Endothelial cell (in vitro differentiated cells): Measurements from ENCODE around the gene LILRB5. TPM values are rescaled to one million over a fixed set of nuclear protein-coding genes. Genes with fewer than 3 reads are reported as not detected.
"Not testable (repeated sequence)": the region's sequence is repeated elsewhere in the genome, so short reads cannot be mapped to it uniquely, and the experiment has no call there.

Experiments used
- DNase-seq: peaks from one replicate; pipeline ENCODE4 v3.0.0; 2021; ENCODE audit warnings: low spot score
- H3K27ac Mint-ChIP-seq: one replicate; pipeline ENCODE4 v1.8.0; 2021; ENCODE audit warnings: mixed read lengths, inconsistent platforms; ENCODE audit not compliant: unreplicated experiment
- H3K27me3 Mint-ChIP-seq: one replicate; pipeline ENCODE4 v1.8.0; 2021; ENCODE audit warnings: mild to moderate bottlenecking, moderate library complexity, mixed read lengths, inconsistent platforms; ENCODE audit not compliant: unreplicated experiment
- H3K36me3 Mint-ChIP-seq: one replicate; pipeline ENCODE4 v1.8.0; 2021; ENCODE audit warnings: mild to moderate bottlenecking, low read depth, mixed read lengths, inconsistent platforms; ENCODE audit not compliant: unreplicated experiment
- H3K4me1 Mint-ChIP-seq: one replicate; pipeline ENCODE4 v1.8.0; 2021; ENCODE audit warnings: mild to moderate bottlenecking, mixed read lengths, inconsistent platforms; ENCODE audit not compliant: unreplicated experiment
- H3K4me3 Mint-ChIP-seq: one replicate; pipeline ENCODE4 v1.8.0; 2021; ENCODE audit warnings: mild to moderate bottlenecking, mixed read lengths, inconsistent platforms; ENCODE audit not compliant: unreplicated experiment
- H3K9me3 Mint-ChIP-seq: one replicate; pipeline ENCODE4 v1.8.0; 2021; ENCODE audit warnings: mixed read lengths, inconsistent platforms; ENCODE audit not compliant: unreplicated experiment
- CTCF ChIP-seq: fragments of 200-600 bp; sonication (generic); IDR thresholded peaks from one replicate; pipeline ENCODE4 v1.5.0; 2021; ENCODE audit warnings: antibody characterized with exemption; ENCODE audit not compliant: unreplicated experiment
- total RNA-seq: library from RNA; stranded (reverse); fragmentation: NEBNext Ultra II Directional; extraction: Animal tissue kit (Norgen Biotek cat#: 25700); gene quantifications from one replicate; pipeline ENCODE4 v1.2.1, GENCODE V29; 2021; ENCODE audit not compliant: unreplicated experiment

The LILRB5 gene
- total RNA-seq, 1 donor from 2014 or later = not detected

GRCh38 chr19:54277111-54277615, 20.1 kb upstream of the LILRB5 start:
- not testable (repeated sequence) for H3K27ac Mint-ChIP-seq, H3K4me1 Mint-ChIP-seq, H3K27me3 Mint-ChIP-seq, H3K36me3 Mint-ChIP-seq, H3K9me3 Mint-ChIP-seq, DNase-seq, H3K4me3 Mint-ChIP-seq

- Mint-ChIP-seq H3K27me3 (peaks cover 2% of the 10 kb centered on the region), H3K4me3 (no peak overlapping the region), H3K9me3 (no peaks in the 10 kb centered on the region), H3K27ac (no peak overlapping the region), H3K36me3 (no peaks in the 10 kb centered on the region), H3K4me1 (no peaks in the 10 kb centered on the region)
- no peak for TF ChIP-seq CTCF
- DNase-seq = no peak
Measured at GRCh38 chr19:54275951-54276350, 18.9 kb upstream of the LILRB5 start.

- not testable (repeated sequence) for H3K36me3 Mint-ChIP-seq, H3K27ac Mint-ChIP-seq
Measured at GRCh38 chr19:54274516-54274915, 17.4 kb upstream of the LILRB5 start.

GRCh38 chr19:54273821-54274220, 16.7 kb upstream of the LILRB5 start:
- TF ChIP-seq CTCF = no peak
- H3K27me3 Mint-ChIP-seq = peaks cover 3% of the 10 kb centered on the region
- no peaks in the 10 kb centered on the region for H3K4me1 Mint-ChIP-seq
- H3K4me3 Mint-ChIP-seq = no peak overlapping the region
- H3K36me3 Mint-ChIP-seq = no peaks in the 10 kb centered on the region
- H3K27ac Mint-ChIP-seq = no peak overlapping the region
- no peaks in the 10 kb centered on the region for H3K9me3 Mint-ChIP-seq
- DNase-seq = no peak

More at GRCh38 chr19:54274516-54274915, 17.4 kb upstream of the LILRB5 start:
- not testable (repeated sequence) for H3K9me3 Mint-ChIP-seq, H3K4me1 Mint-ChIP-seq, DNase-seq, H3K27me3 Mint-ChIP-seq, H3K4me3 Mint-ChIP-seq

- H3K27me3 Mint-ChIP-seq, H3K9me3 Mint-ChIP-seq, H3K27ac Mint-ChIP-seq, H3K36me3 Mint-ChIP-seq, DNase-seq, H3K4me1 Mint-ChIP-seq, H3K4me3 Mint-ChIP-seq: not testable (repeated sequence)
Measured at GRCh38 chr19:54272181-54272580, 15.1 kb upstream of the LILRB5 start.

- H3K27ac Mint-ChIP-seq, DNase-seq, H3K4me1 Mint-ChIP-seq, H3K9me3 Mint-ChIP-seq, H3K36me3 Mint-ChIP-seq, H3K4me3 Mint-ChIP-seq, H3K27me3 Mint-ChIP-seq: not testable (repeated sequence)
Measured at GRCh38 chr19:54271587-54271986, 14.5 kb upstream of the LILRB5 start.

GRCh38 chr19:54271106-54271505, 14.0 kb upstream of the LILRB5 start:
- Mint-ChIP-seq H3K27me3 (peaks cover 3% of the 10 kb centered on the region), H3K27ac (no peak overlapping the region), H3K9me3 (no peaks in the 10 kb centered on the region), H3K4me1 (no peaks in the 10 kb centered on the region), H3K4me3 (no peak overlapping the region), H3K36me3 (no peaks in the 10 kb centered on the region)
- no peak for DNase-seq
- TF ChIP-seq CTCF = no peak
